ENCODE data around the gene SIGLEC8.
"Not testable (repeated sequence)": the region's sequence is repeated elsewhere in the genome, so short reads cannot be mapped to it uniquely, and the experiment has no call there.

Gene SIGLEC8

GRCh38 chr19:51473009-51473707 lies 14.9 kb upstream of the SIGLEC8 start:
- DNase-seq (ENCODE audit: low spot score), result peak; percentile 76

- DNase-seq (ENCODE audit: low spot score), result no peak
These were observed 14.4 kb upstream of the SIGLEC8 start for GRCh38 chr19:51472607-51473006.

- DNase-seq (ENCODE audit: low spot score), result no peak
These were observed 13.3 kb upstream of the SIGLEC8 start for GRCh38 chr19:51471527-51471926.

GRCh38 chr19:51470966-51471365 lies 12.7 kb upstream of the SIGLEC8 start:
- no peak for DNase-seq (ENCODE audit: low spot score)

- DNase-seq (ENCODE audit: low spot score), result no peak
These were observed 11.4 kb upstream of the SIGLEC8 start for GRCh38 chr19:51469629-51470028.

- DNase-seq (ENCODE audit: low spot score), result no peak
These were observed 10.9 kb upstream of the SIGLEC8 start for GRCh38 chr19:51469162-51469561.

- DNase-seq (ENCODE audit: low spot score), result no peak
These were observed 10.3 kb upstream of the SIGLEC8 start for GRCh38 chr19:51468545-51468920.

GRCh38 chr19:51467864-51468544 lies 9.8 kb upstream of the SIGLEC8 start:
- no peak for DNase-seq (ENCODE audit: low spot score)

GRCh38 chr19:51466723-51467122 lies 8.5 kb upstream of the SIGLEC8 start:
- DNase-seq (ENCODE audit: low spot score), result no peak

GRCh38 chr19:51463976-51464581 lies 5.8 kb upstream of the SIGLEC8 start:
- not testable (repeated sequence) for DNase-seq (ENCODE audit: low spot score)

GRCh38 chr19:51462681-51463080 lies 4.4 kb upstream of the SIGLEC8 start:
- no peak for DNase-seq (ENCODE audit: low spot score)

- no peak for DNase-seq (ENCODE audit: low spot score)
These were observed 4.0 kb upstream of the SIGLEC8 start for GRCh38 chr19:51462276-51462675.

- DNase-seq (ENCODE audit: low spot score), result no peak
These were observed 3.5 kb upstream of the SIGLEC8 start for GRCh38 chr19:51461723-51462161.

- no peak for DNase-seq (ENCODE audit: low spot score)
These were observed 2.1 kb upstream of the SIGLEC8 start for GRCh38 chr19:51460164-51460992.

GRCh38 chr19:51458899-51459505 lies 748 bp upstream of the SIGLEC8 start:
- DNase-seq (ENCODE audit: low spot score), result no peak

- no peak for DNase-seq (ENCODE audit: low spot score)
These were observed 772 bp downstream of the SIGLEC8 start for GRCh38 chr19:51457351-51458013.

- DNase-seq (ENCODE audit: low spot score), result no peak
These were observed 1.5 kb downstream of the SIGLEC8 start for GRCh38 chr19:51456541-51457290.

- no peak for DNase-seq (ENCODE audit: low spot score)
These were observed 7.4 kb downstream of the SIGLEC8 start for GRCh38 chr19:51450730-51451307.

- DNase-seq (ENCODE audit: low spot score), result peak; percentile 3
These were observed 9.7 kb downstream of the SIGLEC8 start for GRCh38 chr19:51448411-51449016.

GRCh38 chr19:51448011-51448410 lies 10.2 kb downstream of the SIGLEC8 start:
- no peak for DNase-seq (ENCODE audit: low spot score)

Measured in CD4-positive, alpha-beta T cell treated with Interleukin-2 at 100 ng/mL for 4 hours (primary cell).